ENCODE results near the gene VTI1B. TPM values are rescaled to one million over a fixed set of nuclear protein-coding genes. Genes with fewer than 3 reads are reported as not detected.
"Not testable (repeated sequence)": the region's sequence is repeated elsewhere in the genome, so short reads cannot be mapped to it uniquely, and the experiment has no call there.

VTI1B gene
- total RNA-seq, 6 experiments from 2014 or later, result 44.2 to 70.1 (median 54.6) TPM

- TF ChIP-seq CTCF (IDR thresholded peaks at IDR 0.05) (peak; percentile 70 to 85 (median 76)), POLR2A (IDR thresholded peaks at IDR 0.05) (no peak)
- Histone ChIP-seq H3K9me3 (no peaks in the 10 kb centered on the region), H3K27ac (no peak overlapping the region), H3K4me3 (no peak overlapping the region), H3K36me3 (no peaks in the 10 kb centered on the region), H3K27me3 (no peaks in the 10 kb centered on the region), H3K4me1 (peaks cover 0 to 19% (median 4%) of the 10 kb centered on the region in 4 donors)
- DNase-seq (no peak), ATAC-seq (peak; percentile 91 to 96 (median 94))
- intact Hi-C loops (cut with DNase I), result no loop called here
- WGBS (ENCODE audit: insufficient coverage, low coverage, low lambda C conversion rate, missing lambda C conversion rate), result 0% methylated on average over 3 of the region's 3 CpGs
Measured at GRCh38 chr14:67704484-67705089, 30.2 kb upstream of the VTI1B start.

- intact Hi-C loops (cut with DNase I), result no loop called here
- peak; percentile 65 to 72 (median 66) for ATAC-seq
- DNase-seq, result no peak
- Histone ChIP-seq H3K4me1 (peaks cover 0 to 17% (median 1%) of the 10 kb centered on the region in 4 donors), H3K27ac (no peak overlapping the region), H3K4me3 (no peak overlapping the region), H3K9me3 (no peaks in the 10 kb centered on the region), H3K27me3 (no peaks in the 10 kb centered on the region), H3K36me3 (no peaks in the 10 kb centered on the region)
- whole genome bisulfite sequencing (ENCODE audit: insufficient coverage, low coverage, low lambda C conversion rate, missing lambda C conversion rate), result 12% methylated on average over 3 of the region's 3 CpGs
- TF ChIP-seq POLR2A (IDR thresholded peaks at IDR 0.05) (no peak), CTCF (IDR thresholded peaks at IDR 0.05) (no peak)
Measured at GRCh38 chr14:67703997-67704396, 29.6 kb upstream of the VTI1B start.

- DNase-seq; intact Hi-C loops (cut with DNase I); H3K27me3 ChIP-seq; H3K36me3 ChIP-seq; H3K27ac ChIP-seq; H3K4me3 ChIP-seq; H3K9me3 ChIP-seq; ATAC-seq: not testable (repeated sequence)
- peaks cover 0 to 18% (median 0%) of the 10 kb centered on the region in 4 donors for H3K4me1 ChIP-seq
- 84% methylated on average over 8 of the region's 8 CpGs for WGBS (ENCODE audit: insufficient coverage, low coverage, low lambda C conversion rate, missing lambda C conversion rate)
Measured at GRCh38 chr14:67701492-67701891, 27.1 kb upstream of the VTI1B start, which contains the start of gene RDH12. RDH12 (plus strand) TSS chr14:67701886; CDS start chr14:67722643, 20,757 bp downstream.

- H3K36me3 ChIP-seq, result no peaks in the 10 kb centered on the region
- WGBS (ENCODE audit: insufficient coverage, low coverage, low lambda C conversion rate, missing lambda C conversion rate), result 23% methylated on average over 1 of the region's 1 CpG
- no peak overlapping the region for H3K4me3 ChIP-seq
- peak overlapping the region in 2 of 3 donors; percentile 39 to 59 for H3K27ac ChIP-seq
- H3K4me1 ChIP-seq, result peaks cover 0 to 6% (median 0%) of the 10 kb centered on the region in 4 donors
- TF ChIP-seq POLR2A (IDR thresholded peaks at IDR 0.05) (no peak), CTCF (IDR thresholded peaks at IDR 0.05) (no peak)
- H3K27me3 ChIP-seq, result no peaks in the 10 kb centered on the region
- intact Hi-C loops (cut with DNase I), result no loop called here
- H3K9me3 ChIP-seq, result no peaks in the 10 kb centered on the region
- ATAC-seq, result no peak
- DNase-seq, result no peak
Measured at GRCh38 chr14:67698179-67698578, 23.7 kb upstream of the VTI1B start.

GRCh38 chr14:67697006-67697405 is 22.6 kb upstream of the VTI1B start:
- 58% methylated on average over 4 of the region's 4 CpGs for WGBS (ENCODE audit: insufficient coverage, low coverage, low lambda C conversion rate, missing lambda C conversion rate)
- no peak for DNase-seq

More at GRCh38 chr14:67697006-67697405, 22.6 kb upstream of the VTI1B start:
- Histone ChIP-seq H3K36me3 (peaks cover 0 to 4% (median 2%) of the 10 kb centered on the region in 4 donors), H3K27me3 (no peaks in the 10 kb centered on the region), H3K4me3 (no peak overlapping the region), H3K4me1 (peaks cover 0 to 6% (median 0%) of the 10 kb centered on the region in 4 donors), H3K27ac (no peak overlapping the region), H3K9me3 (no peaks in the 10 kb centered on the region)
- intact Hi-C loops (cut with DNase I), result no loop called here
- ATAC-seq, result no peak
- TF ChIP-seq CTCF (IDR thresholded peaks at IDR 0.05) (no peak), POLR2A (IDR thresholded peaks at IDR 0.05) (no peak)
